HG03469 (cell line): ENCODE data around the gene IFT27.
"Not testable (repeated sequence)": the region's sequence is repeated elsewhere in the genome, so short reads cannot be mapped to it uniquely, and the experiment has no call there.

Experiments used
- ATAC-seq: cut with Tn5 transposase; IDR thresholded peaks from one replicate; pipeline ENCODE4 v1.9.1; 2021; ENCODE audit warnings: mild to moderate bottlenecking, moderate library complexity, moderate number of reproducible peaks; ENCODE audit not compliant: unreplicated experiment

Gene IFT27

DNA sequence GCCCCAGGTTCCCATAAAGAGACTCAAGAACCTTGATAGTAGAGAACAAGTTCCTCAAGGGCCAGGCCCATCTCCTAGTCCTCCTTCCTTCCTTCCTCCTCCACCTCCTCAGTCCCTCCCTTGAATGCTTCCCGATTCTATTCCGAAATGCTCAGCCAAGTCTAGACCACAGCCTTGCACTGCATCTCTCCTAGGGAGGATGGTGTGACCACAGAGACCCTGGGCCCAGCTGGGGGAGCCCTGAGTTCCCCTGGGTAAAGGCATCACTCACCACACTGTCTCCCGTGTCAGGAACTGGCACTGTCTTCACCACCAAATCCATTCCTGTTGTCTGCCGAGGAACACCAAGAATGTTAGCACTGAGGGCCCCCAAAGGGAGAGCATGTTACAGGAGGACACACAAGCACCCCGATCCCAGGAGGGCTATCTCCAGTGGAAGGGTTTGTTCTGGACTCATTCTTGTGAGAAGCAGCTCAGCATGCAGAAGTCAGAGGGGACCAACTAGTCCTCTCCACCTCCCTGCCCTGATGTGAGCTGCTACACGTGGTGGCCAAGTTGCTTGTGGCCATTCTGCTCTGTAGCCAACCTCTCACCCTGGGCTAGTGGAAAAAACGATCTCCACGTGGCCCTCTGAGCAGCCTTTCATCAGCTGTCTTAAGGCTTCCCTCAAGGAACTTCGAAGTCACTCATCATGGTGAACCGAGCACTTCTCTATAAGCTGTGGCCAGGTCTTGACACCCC, 8.7 kb downstream of the IFT27 start:
- ATAC-seq = no peak

GRCh38 chr22:36765943-36766450, 9.9 kb downstream of the IFT27 start:
- ATAC-seq = no peak

GRCh38 chr22:36765131-36765942, 10.6 kb downstream of the IFT27 start:
- ATAC-seq = no peak

GRCh38 chr22:36764641-36765040, 11.3 kb downstream of the IFT27 start:
- no peak for ATAC-seq

DNA sequence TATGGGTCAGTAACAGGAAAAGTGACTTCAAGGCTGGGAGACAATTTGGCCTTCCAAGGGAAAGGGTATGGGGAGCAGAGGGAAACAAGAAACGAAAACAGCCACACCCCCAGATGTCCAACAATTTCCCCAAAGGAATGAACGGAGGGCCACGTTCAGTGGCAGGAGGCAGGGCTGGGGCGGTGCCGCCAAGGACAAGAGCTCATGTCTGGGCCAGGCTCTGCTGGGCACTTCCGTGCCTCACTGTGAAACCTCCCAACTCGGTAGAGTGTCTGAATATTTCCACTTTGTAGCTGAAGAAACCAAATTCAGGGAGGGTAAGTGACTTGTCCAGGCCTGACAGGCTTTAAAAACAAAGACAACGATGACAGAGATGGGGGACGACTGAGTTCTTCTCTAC, 11.9 kb downstream of the IFT27 start:
- ATAC-seq = no peak

DNA sequence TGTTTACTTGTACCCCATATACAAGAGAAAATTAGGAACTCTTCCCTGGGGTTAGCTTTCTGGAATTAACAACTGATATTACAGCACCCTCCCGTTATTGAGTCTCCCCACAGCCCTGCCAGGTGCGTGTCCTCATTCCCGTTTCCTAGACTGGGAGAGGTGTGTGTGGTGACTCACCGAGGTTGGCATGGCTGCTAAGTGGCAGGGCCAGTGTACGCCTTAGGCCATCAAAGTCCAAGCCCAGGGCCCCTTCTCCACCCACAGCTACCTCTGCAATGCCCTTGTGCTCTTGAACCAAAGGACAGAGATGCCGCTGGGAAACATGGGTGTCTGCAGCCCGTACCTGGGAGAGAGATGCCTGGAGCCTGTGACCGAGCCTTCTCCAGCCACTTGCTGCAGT, 12.3 kb downstream of the IFT27 start:
- no peak for ATAC-seq

DNA sequence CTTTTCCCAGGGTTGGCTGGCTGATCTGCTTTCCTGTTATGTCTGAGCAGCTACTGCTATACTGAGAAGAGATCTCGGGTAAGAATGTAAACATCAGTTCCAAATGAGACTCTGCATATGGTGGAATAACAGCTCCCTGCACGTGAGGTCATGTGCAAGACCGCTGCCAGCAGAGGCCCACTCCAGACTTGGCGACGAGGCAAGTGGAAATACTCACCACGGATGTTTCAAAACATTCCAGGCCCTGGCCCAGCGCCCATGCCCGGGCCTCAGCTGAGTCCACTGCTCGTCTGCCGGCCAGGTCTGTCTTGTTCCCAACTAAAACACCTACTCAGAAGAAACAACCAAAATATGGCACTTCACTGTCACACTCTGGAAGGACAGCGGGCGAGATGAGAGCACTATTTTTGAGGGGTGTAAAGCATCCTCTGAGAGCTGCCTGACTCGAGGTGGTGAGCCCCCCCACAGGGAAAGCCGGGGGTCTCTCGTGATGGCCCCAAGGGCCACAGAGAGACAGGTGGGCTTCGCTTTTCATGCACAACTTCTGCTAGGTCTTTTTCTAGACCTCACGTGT, 13.1 kb downstream of the IFT27 start:
- ATAC-seq = no peak

- ATAC-seq = no peak
These were observed 14.2 kb downstream of the IFT27 start for GRCh38 chr22:36761553-36762240.

DNA sequence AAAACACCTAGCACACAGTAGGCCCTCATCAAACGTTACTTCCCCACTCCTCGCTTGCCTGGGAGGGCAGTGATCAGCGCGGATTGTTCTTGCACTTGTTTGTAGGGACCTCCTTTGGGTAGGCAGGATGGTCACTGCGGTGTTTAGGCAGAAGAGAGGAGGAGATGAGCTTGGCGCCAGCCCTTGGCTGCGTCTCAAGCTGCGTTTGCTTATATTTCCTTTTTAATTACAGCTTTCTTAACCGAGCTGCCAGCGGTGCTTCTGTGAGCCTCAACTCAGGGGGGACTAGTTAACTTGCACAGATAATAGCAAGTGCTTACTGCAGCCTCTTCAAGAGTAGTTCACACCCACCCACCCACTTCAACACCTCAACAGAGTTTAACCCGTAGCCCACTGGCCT, 15.1 kb downstream of the IFT27 start:
- no peak for ATAC-seq

DNA sequence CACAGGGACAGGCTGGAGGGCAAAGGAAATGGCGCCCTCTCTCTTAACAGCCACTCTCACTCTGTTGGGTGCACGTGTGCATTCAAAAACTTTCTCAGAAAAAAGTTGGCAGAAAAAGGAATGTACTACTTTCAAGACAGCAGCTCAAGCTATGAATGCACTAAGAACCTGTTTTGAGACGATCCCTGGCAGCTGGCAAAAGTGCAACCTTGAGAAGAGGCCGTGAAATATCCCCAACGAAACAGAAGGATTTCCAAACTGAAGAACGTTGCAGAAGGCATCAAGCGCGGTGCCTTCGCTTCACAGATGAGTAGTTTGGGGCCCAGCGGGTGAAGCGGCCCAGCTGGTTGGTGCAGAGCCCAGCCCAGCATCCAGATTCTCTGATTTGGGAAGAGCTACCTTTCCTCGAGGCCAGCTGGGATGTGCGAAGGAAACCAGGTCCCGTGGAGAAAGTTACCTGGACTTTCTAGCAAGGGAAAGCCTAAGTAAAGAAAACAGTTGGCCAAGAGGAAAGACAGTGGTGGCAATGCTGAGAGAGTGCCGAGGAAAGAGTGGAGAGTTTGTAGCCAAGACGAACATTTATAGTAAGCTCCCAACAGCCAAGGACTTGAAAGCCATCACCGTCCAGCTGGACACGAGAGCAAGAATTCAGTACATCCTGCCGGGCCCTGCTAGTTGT, 16.3 kb downstream of the IFT27 start:
- ATAC-seq = no peak

- ATAC-seq = no peak
These were observed 17.1 kb downstream of the IFT27 start for GRCh38 chr22:36758792-36759271.

DNA sequence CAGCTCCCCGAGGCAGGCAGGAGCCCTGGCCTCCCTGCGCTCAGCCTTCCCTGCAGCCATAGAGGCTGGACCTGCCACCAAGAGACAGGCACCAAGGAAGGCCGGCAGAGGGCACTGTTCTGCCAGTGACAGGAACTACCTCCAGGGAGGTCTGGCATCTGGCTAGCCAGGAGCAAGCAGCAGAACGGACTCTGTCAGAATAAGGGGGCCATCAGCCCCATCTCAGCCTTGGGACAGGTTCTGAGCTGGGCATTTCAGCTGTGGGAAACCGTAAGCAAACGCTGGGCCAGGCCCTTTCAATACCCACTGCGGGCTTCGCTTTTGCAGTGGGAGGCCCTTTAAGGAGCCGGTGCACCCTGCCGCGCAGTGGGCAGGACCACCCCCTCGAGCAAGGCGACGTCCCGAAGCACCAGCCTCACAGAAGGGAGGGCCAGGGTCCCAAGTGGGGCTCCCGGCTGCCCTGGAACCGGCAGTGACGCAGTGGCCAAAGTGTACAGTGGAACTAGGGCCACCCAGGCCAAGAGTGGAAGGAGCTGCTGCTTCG, 18.2 kb downstream of the IFT27 start:
- ATAC-seq = no peak

DNA sequence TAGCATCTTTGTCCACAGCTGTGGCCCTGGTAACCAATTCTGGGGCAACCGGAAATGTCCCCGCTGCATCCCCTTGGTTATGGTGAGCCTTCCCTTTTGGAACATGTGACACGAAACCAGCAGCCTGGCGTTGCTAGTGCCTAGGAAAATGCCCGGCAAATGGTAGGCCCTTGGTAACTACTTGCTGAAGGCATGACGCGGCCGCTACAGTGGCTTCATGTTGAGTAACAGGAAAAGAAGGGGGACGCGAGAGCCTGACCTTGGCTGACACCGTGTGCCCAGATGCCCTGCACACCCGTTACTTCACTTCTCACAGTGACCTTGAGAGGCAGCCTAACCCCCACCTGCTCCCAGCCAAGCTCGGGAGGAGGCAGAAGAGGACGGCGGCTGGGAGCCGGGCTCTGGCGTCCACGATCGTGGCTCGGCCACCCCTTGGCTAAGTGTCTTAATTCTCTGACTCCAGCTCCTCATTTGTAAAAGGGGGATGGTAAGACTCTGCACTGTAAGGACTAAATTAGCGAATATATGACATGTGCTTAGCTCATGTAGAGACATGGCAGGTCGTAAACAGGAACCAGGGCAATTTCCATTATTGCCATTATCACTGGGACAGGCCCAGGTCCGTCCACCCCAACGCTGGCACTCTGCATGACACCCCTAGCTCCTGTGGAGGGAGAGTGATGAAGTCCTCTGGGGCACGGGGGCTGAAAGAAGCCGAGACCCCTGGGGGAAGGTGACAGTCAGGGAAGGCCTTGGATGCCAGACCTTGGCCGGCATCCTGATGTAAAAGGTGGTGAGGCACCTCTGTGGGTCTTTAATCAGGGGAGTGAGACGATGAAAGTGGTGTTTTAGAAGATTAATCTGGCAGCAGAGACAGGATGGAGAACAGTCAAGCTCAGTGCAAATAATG, 18.9 kb downstream of the IFT27 start:
- ATAC-seq = no peak

GRCh38 chr22:36756031-36756430, 19.9 kb downstream of the IFT27 start:
- no peak for ATAC-seq

DNA sequence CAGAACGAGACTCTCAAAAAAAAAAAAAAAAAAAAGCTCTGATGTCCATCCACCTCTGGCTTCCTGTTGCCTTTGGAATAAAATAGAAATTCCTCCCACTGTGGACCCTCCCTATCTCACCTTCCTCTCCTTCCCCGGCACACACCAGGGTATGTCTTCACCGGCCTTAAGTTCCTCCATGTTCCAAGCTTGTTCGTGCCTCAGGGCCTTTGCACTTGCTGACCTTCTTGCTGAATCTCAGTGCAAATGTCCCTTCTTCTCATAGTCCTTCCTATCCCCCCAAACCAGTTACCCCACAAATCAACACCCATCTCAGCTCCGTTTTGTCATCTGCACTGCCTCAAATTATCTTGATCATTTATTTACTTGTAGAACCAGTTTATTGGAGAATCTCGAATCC, 20.6 kb downstream of the IFT27 start:
- no peak for ATAC-seq

DNA sequence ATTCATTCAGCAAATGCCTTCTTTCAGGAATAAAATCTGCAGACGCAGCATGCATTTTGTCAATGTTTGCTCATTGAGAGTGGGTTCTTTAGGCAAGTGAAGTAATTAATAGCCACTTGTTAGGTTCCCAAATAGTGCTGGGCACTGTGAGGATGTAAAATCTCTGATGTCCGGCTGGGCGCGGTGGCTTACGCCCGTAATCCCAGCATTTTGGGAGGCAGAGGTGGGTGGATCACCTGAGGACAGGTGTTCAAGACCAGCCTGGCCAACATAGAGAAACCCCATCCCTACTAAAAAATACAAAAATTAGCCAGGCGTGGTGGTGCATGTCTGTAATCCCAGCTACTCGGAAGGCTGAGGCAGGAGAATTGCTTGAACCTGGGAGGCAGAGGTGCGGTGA, 21.0 kb downstream of the IFT27 start:
- not testable (repeated sequence) for ATAC-seq

DNA sequence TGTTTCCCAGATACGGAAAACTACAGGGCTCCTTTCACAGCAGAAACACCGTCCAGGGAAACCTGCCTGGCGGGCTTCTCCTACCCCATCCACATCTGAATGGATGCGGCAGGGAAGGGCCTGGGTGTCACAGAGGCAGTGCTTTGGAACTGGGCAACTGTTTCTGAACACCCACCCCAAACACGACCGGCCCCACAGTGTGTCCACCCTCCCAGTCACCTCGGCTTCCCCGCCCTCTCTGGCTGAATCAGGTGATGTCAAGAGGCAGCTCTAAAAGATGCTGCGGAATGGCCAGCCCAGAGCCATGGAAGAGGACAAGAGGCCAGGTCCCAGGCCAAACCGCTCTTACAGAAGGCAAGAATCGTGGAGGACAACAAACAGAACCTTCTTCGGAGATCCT, 22.0 kb downstream of the IFT27 start:
- ATAC-seq = no peak

GRCh38 chr22:36753120-36753802, 22.7 kb downstream of the IFT27 start:
- no peak for ATAC-seq
